H1 (cell line): ENCODE data around the gene GNG4. TPM values are rescaled to one million over a fixed set of nuclear protein-coding genes. Genes with fewer than 3 reads are reported as not detected.

ENCODE experiments used
- CTCF ChIA-PET: fragments of 300-600 bp; sonication (Branson Sonifier 250); formaldehyde crosslinking; loops from one replicate; lab custom pipeline; 2021; ENCODE audit not compliant: partially characterized antibody; lab: Charles Lee
- POLR2A ChIA-PET: fragments of 300-600 bp; sonication (Branson Sonifier 250); formaldehyde crosslinking; loops from one replicate; lab custom pipeline; 2021; ENCODE audit warnings: inconsistent platforms; ENCODE audit not compliant: partially characterized antibody; lab: Charles Lee
- DNase-seq, 2 experiments: peaks; one replicate each; pipeline versions ENCODE4 v3.0.0 to v3.0.0-alpha.2; 2010 to 2022; ENCODE audit warnings: low spot score in 2 of 2, low read depth in 1 of 2, mixed read lengths in 1 of 2
- FAIRE-seq: peaks from 2 replicates; lab custom pipeline; 2011; peaks lifted over from hg19 to GRCh38; lab: Jason Lieb, UNC
- H2AFZ ChIP-seq: 2 replicates; pipeline ENCODE4 v1.8.1; 2012; ENCODE audit warnings: low read length, inconsistent platforms
- H2AK5ac ChIP-seq: 2 replicates; pipeline ENCODE4 v1.6.1; 2013; ENCODE audit warnings: low read depth, low read length
- H2BK120ac ChIP-seq: replicated peaks from 2 replicates; pipeline ENCODE3; 2013; ENCODE audit warnings: low read depth, low read length, inconsistent platforms
- H2BK12ac ChIP-seq: 2 replicates; pipeline ENCODE4 v1.6.1; 2013; ENCODE audit warnings: low read depth, low read length
- H2BK15ac ChIP-seq: 2 replicates; pipeline ENCODE4 v1.6.1; 2013; ENCODE audit warnings: low read length
- H2BK20ac ChIP-seq: 2 replicates; pipeline ENCODE4 v1.6.1; 2013; ENCODE audit warnings: low read length
- H2BK5ac ChIP-seq: 2 replicates; pipeline ENCODE4 v1.6.1; 2013; ENCODE audit warnings: low read depth, low read length
- H3K14ac ChIP-seq: 2 replicates; pipeline ENCODE4 v1.6.1; 2013; ENCODE audit warnings: inconsistent platforms; ENCODE audit not compliant: insufficient read length
- H3K18ac ChIP-seq: 2 replicates; pipeline ENCODE4 v1.6.1; 2013; ENCODE audit warnings: low read length; ENCODE audit errors: extremely low read depth
- H3K23ac ChIP-seq: 2 replicates; pipeline ENCODE4 v1.6.1; 2013; ENCODE audit warnings: inconsistent platforms; ENCODE audit not compliant: insufficient read length
- H3K23me2 ChIP-seq: 2 replicates; pipeline ENCODE4 v1.6.1; 2013; ENCODE audit warnings: low read depth, low read length
- H3K27ac ChIP-seq: 2 replicates; pipeline ENCODE4 v1.6.1; 2011; ENCODE audit warnings: low read depth, low read length, inconsistent platforms
- H3K27me3 ChIP-seq, 4 experiments: replicated peaks in 1 of 4; 1 replicate in 1 of 4; 2 replicates in 3 of 4; pipeline versions ENCODE4 v1.6.1 to v1.8.1; 2011 to 2013; ENCODE audit warnings: low read length in 3 of 4, mild to moderate bottlenecking in 3 of 4, inconsistent platforms in 2 of 4, mixed read lengths in 2 of 4, moderate library complexity in 1 of 4; ENCODE audit not compliant: control insufficient read depth in 3 of 4, insufficient read depth in 3 of 4; ENCODE audit errors: extremely low read depth in 1 of 4
- H3K36me3 ChIP-seq, 4 experiments: 2 replicates each; pipeline versions ENCODE4 v1.6.1 to v1.8.1; 2011 to 2013; ENCODE audit warnings: mild to moderate bottlenecking in 4 of 4, low read length in 3 of 4, moderate library complexity in 2 of 4, control low read depth in 1 of 4, inconsistent platforms in 1 of 4; ENCODE audit not compliant: insufficient read depth in 4 of 4, control insufficient read depth in 2 of 4
- H3K4ac ChIP-seq: replicated peaks from 2 replicates; pipeline ENCODE3; 2013; ENCODE audit warnings: low read length, low read depth, mixed read lengths, inconsistent platforms; ENCODE audit not compliant: insufficient read length
- H3K4me1 ChIP-seq, 4 experiments: replicated peaks in 1 of 4; 1 replicate in 1 of 4; 2 replicates in 3 of 4; pipeline versions ENCODE4 v1.6.1 to v1.8.1; 2011 to 2013; ENCODE audit warnings: low read length in 3 of 4, inconsistent platforms in 2 of 4, mixed read lengths in 1 of 4; ENCODE audit not compliant: insufficient read depth in 4 of 4, control insufficient read depth in 3 of 4
- H3K4me2 ChIP-seq, 2 experiments: 2 replicates each; pipeline versions ENCODE4 v1.6.1 to v1.8.1; 2011 to 2013; ENCODE audit warnings: low read depth in 2 of 2, low read length in 2 of 2, control low read depth in 1 of 2, inconsistent platforms in 1 of 2, mild to moderate bottlenecking in 1 of 2; ENCODE audit not compliant: insufficient read depth in 1 of 2
- H3K4me3 ChIP-seq, 4 experiments: fragments of 200-600, 300-600 bp in 1 of 4; sonication (generic), shearing (Covaris generic), sonication (Bioruptor Twin) in 1 of 4; 2 replicates each; pipeline versions ENCODE4 v1.5.1 to v1.8.1; 2011 to 2016; ENCODE audit warnings: low read length in 4 of 4, low read depth in 3 of 4, control low read depth in 2 of 4, inconsistent platforms in 2 of 4, mild to moderate bottlenecking in 2 of 4, mixed read lengths in 1 of 4, moderate library complexity in 1 of 4; ENCODE audit not compliant: insufficient read depth in 2 of 4; ENCODE audit errors: extremely low read depth in 1 of 4
- H3K56ac ChIP-seq: replicated peaks from 2 replicates; pipeline ENCODE3; 2013; ENCODE audit warnings: low read depth, mild to moderate bottlenecking, mixed read lengths, low read length, inconsistent platforms; ENCODE audit not compliant: insufficient read length
- H3K79me1 ChIP-seq: 2 replicates; pipeline ENCODE4 v1.6.1; 2013; ENCODE audit warnings: low read depth, low read length, control low read depth
- H3K79me2 ChIP-seq, 2 experiments: 2 replicates each; pipeline versions ENCODE4 v1.6.1 to v1.8.1; 2012 to 2013; ENCODE audit warnings: low read length in 2 of 2, mild to moderate bottlenecking in 2 of 2, inconsistent platforms in 1 of 2; ENCODE audit not compliant: insufficient read depth in 2 of 2, control insufficient read depth in 1 of 2
- H3K9ac ChIP-seq, 4 experiments: replicated peaks in 1 of 4; 1 replicate in 1 of 4; 2 replicates in 3 of 4; pipeline versions ENCODE4 v1.6.1 to v1.8.1; 2011 to 2013; ENCODE audit warnings: low read depth in 3 of 4, low read length in 3 of 4, control low read depth in 2 of 4, mild to moderate bottlenecking in 2 of 4, moderate library complexity in 2 of 4, inconsistent platforms in 1 of 4; ENCODE audit errors: extremely low read depth in 1 of 4
- H3K9me3 ChIP-seq, 2 experiments: 2 replicates each; pipeline versions ENCODE4 v1.6.1 to v1.8.1; 2012 to 2013; ENCODE audit warnings: mild to moderate bottlenecking in 2 of 2, moderate library complexity in 2 of 2, control low read depth in 1 of 2, inconsistent platforms in 1 of 2, low read depth in 1 of 2, low read length in 1 of 2, mixed read lengths in 1 of 2; ENCODE audit not compliant: insufficient read depth in 2 of 2
- H4K20me1 ChIP-seq, 2 experiments: replicated peaks in 1 of 2; 2 replicates each; pipeline versions ENCODE3 to v1.8.1; 2011 to 2013; ENCODE audit warnings: inconsistent platforms in 2 of 2, low read length in 2 of 2, mild to moderate bottlenecking in 1 of 2; ENCODE audit not compliant: insufficient read depth in 2 of 2, control insufficient read depth in 1 of 2
- H4K5ac ChIP-seq: 2 replicates; pipeline ENCODE4 v1.6.1; 2013; ENCODE audit warnings: low read length, low read depth, mixed read lengths, inconsistent platforms; ENCODE audit not compliant: insufficient read length
- H4K8ac ChIP-seq: 2 replicates; pipeline ENCODE4 v1.8.0; 2013; ENCODE audit warnings: mild to moderate bottlenecking, moderate library complexity, low read length, inconsistent platforms; ENCODE audit not compliant: insufficient read depth; ENCODE audit errors: extremely low read depth
- H4K91ac ChIP-seq: replicated peaks from 2 replicates; pipeline ENCODE3; 2013; ENCODE audit warnings: low read length, mixed read lengths, inconsistent platforms; ENCODE audit not compliant: insufficient read length
- RAD21 ChIP-seq, 2 experiments: IDR thresholded peaks in 1 of 2; conservative IDR thresholded peaks in 1 of 2; 2 replicates each; pipeline ENCODE4 v1.6.1; 2011; ENCODE audit warnings: low read depth in 2 of 2, low read length in 2 of 2, improper control_type of control experiment in 1 of 2, inconsistent platforms in 1 of 2, mild to moderate bottlenecking in 1 of 2, moderate library complexity in 1 of 2
- RFX5 ChIP-seq: IDR thresholded peaks from 2 replicates; pipeline ENCODE4 v1.6.1; 2011; ENCODE audit warnings: low read depth, low read length, improper control_type of control experiment, borderline replicate concordance
- SP4 ChIP-seq: IDR thresholded peaks from 2 replicates; pipeline ENCODE4 v1.6.1; 2012; ENCODE audit warnings: low read length, inconsistent platforms
- WGBS, 2 experiments: shearing (Covaris generic) in 1 of 2; methylation state at CpG; one replicate each; pipeline versions ENCODE4 v1.1.6 to v1.1.7; 2013 to 2015; ENCODE audit warnings: low lambda C conversion rate in 2 of 2, mixed read lengths in 2 of 2, inconsistent platforms in 1 of 2, low coverage in 1 of 2, missing lambda C conversion rate in 1 of 2; ENCODE audit not compliant: insufficient replicate concordance in 2 of 2, insufficient coverage in 1 of 2, insufficient read length in 1 of 2; ENCODE audit errors: extremely low coverage in 1 of 2, missing lambda C conversion rate in 1 of 2; 5-methylcytosine and 5-hydroxymethylcytosine counted together
- polyA plus RNA-seq, 7 experiments: library from polyadenylated mRNA; depleted of rRNA in 3 of 7; stranded (reverse) in 5 of 7; unstranded in 2 of 7; fragments of >200 nt in 5 of 7; fragments of 200-250 nt in 2 of 7; gene quantifications; 1 replicate in 5 of 7; 2 replicates in 1 of 7; 4 replicates in 1 of 7; pipeline versions ENCODE4 v1.2.1 to v1.2.3, GENCODE V29; 2011 to 2013; ENCODE audit warnings: missing spikeins in 2 of 7, mixed read lengths in 2 of 7
- total RNA-seq: library from RNA; stranded (reverse); fragmentation: NEBNext Ultra II Directional; extraction: Animal tissue kit (Norgen Biotek cat#: 25700); gene quantifications from 2 replicates; pipeline ENCODE4 v1.2.1, GENCODE V29; 2021
- TF ChIP-seq, protein P1 (sequence below), 3 experiments: IDR thresholded peaks; 1 replicate in 2 of 3; 2 replicates in 1 of 3; pipeline versions ENCODE4 v1.5.1 to v1.6.1; 2011; ENCODE audit warnings: low read length in 3 of 3, mild to moderate bottlenecking in 3 of 3, inconsistent platforms in 2 of 3, low read depth in 1 of 3, moderate library complexity in 1 of 3; ENCODE audit not compliant: insufficient read depth in 1 of 3; ENCODE audit errors: control extremely low read depth in 1 of 3

GNG4 gene
- total and polyA plus RNA-seq, 2 of the 8 experiments (the other 6 are each of a cell fraction or from before 2014, with no cell fraction given), result 95.5 to 96.8 TPM

DNA sequence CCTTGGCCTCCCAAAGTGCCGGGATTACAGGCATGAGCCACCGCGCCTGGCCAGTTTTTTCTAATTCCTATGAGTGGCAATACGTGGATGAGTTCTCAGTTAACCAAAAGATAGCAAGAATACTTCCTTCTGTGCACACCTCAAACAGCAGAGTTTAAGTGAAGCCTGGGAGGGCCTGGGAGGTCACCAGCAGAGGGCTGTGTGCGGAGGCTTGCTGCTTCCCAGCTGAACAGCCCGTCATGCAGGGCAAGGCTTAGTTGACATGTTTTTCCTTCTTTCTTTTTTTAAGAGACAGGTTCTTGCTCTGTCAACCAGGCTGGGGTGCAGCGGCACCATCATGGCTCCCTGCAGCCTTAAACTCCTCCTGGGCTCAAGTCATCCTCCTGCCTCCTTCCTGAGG lies 17.8 kb downstream of the GNG4 start:
- no peak for DNase-seq
- Histone ChIP-seq H2BK20ac (no peak overlapping the region), H3K27me3 (no peaks in the 10 kb centered on the region), H3K4me2 (no peak overlapping the region), H4K91ac (no peak overlapping the region), H2BK120ac (no peak overlapping the region), H2AFZ (no peak overlapping the region), H3K23me2 (no peaks in the 10 kb centered on the region), H3K4ac (no peak overlapping the region), H3K14ac (no peak overlapping the region), H4K20me1 (peaks cover 0 to 6% of the 10 kb centered on the region in 2 experiments), H4K8ac (no peak overlapping the region), H3K79me1 (peaks cover 18% of the 10 kb centered on the region), H3K36me3 (no peaks in the 10 kb centered on the region), H3K23ac (no peak overlapping the region), H2BK15ac (no peak overlapping the region), H4K5ac (no peak overlapping the region), H3K27ac (no peak overlapping the region), H2BK12ac (no peak overlapping the region), H2BK5ac (no peak overlapping the region), H3K4me3 (no peak overlapping the region), H3K9ac (no peak overlapping the region; a peak in 1 of 7 replicates), H3K4me1 (peaks cover 3 to 11% (median 9%) of the 10 kb centered on the region in 4 experiments; a peak in 6 of 7 replicates), H2AK5ac (no peak overlapping the region), H3K9me3 (no peaks in the 10 kb centered on the region), H3K18ac (no peak overlapping the region), H3K56ac (no peak overlapping the region), H3K79me2 (peaks cover 0 to 66% of the 10 kb centered on the region in 2 experiments; a peak in 2 of 4 replicates)
- WGBS, 2 experiments, result 82% methylated on average over 7 of the region's 7 CpGs; no CpG with 5 or more reads in 1 of the 2 experiments
- POLR2A ChIA-PET, result interaction anchor here (0.6 kb wide), 1 partner anchor 172 kb away, joined by 3 read pairs; no protein-coding TSS in a partner anchor
- peak; percentile 14 to 39; a peak in 1 of 4 replicates for TF ChIP-seq RAD21 (IDR thresholded peaks at IDR 0.05 in 1 of 2, conservative IDR thresholded peaks at IDR 0.05 in 1 of 2; ENCODE audit: low read depth in 2 of 2, low read length in 2 of 2)
- no peak for TF ChIP-seq SP4
- TF ChIP-seq, protein P1, sequence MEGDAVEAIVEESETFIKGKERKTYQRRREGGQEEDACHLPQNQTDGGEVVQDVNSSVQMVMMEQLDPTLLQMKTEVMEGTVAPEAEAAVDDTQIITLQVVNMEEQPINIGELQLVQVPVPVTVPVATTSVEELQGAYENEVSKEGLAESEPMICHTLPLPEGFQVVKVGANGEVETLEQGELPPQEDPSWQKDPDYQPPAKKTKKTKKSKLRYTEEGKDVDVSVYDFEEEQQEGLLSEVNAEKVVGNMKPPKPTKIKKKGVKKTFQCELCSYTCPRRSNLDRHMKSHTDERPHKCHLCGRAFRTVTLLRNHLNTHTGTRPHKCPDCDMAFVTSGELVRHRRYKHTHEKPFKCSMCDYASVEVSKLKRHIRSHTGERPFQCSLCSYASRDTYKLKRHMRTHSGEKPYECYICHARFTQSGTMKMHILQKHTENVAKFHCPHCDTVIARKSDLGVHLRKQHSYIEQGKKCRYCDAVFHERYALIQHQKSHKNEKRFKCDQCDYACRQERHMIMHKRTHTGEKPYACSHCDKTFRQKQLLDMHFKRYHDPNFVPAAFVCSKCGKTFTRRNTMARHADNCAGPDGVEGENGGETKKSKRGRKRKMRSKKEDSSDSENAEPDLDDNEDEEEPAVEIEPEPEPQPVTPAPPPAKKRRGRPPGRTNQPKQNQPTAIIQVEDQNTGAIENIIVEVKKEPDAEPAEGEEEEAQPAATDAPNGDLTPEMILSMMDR (IDR thresholded peaks at IDR 0.05; ENCODE audit: control extremely low read depth in 1 of 3, insufficient read depth in 1 of 3, low read depth in 1 of 3, low read length in 3 of 3), result peak in 2 of 3 experiments; percentile 34 to 48; a peak in 2 of 4 replicates
- TF ChIP-seq RFX5, result no peak
- CTCF ChIA-PET, result interaction anchor here (0.6 to 17.7 kb wide), 15 partner anchors 11 to 216 kb away, joined by 3 to 193 read pairs (median 4); partner anchors contain the start of gene B3GALNT2
- FAIRE-seq, result no peak
